AG04449 (cell line): Measurements from ENCODE around the gene OCIAD1.
"Not testable (repeated sequence)": the region's sequence is repeated elsewhere in the genome, so short reads cannot be mapped to it uniquely, and the experiment has no call there.

Experiments used
- CTCF ChIA-PET: fragments of 350-600 bp; formaldehyde crosslinking; extraction: SDS; loops from one replicate; lab custom pipeline; 2021; ENCODE audit warnings: antibody characterized with exemption; lab: Yijun Ruan, JAX
- POLR2A ChIA-PET: fragments of 400-600, 350-600 bp; formaldehyde crosslinking; extraction: SDS; loops from one replicate; lab custom pipeline; 2020; ENCODE audit warnings: antibody characterized with exemption, inconsistent platforms; lab: Yijun Ruan, JAX
- DNase-seq: peaks from one replicate; pipeline ENCODE4 v3.0.0-alpha.2; 2010; ENCODE audit warnings: low read depth, low spot score
- H3K4me3 ChIP-seq: 2 replicates; pipeline ENCODE4 v1.5.1; 2011; ENCODE audit warnings: low read depth, mild to moderate bottlenecking, control low read depth, low read length
- CTCF ChIP-seq: IDR thresholded peaks from one replicate; pipeline ENCODE4 v1.5.1; 2011; ENCODE audit warnings: mild to moderate bottlenecking, moderate library complexity, low read length, control low read depth, inconsistent platforms; ENCODE audit not compliant: insufficient read depth; ENCODE audit errors: missing control alignments

OCIAD1 gene

GRCh38 chr4:48815483-48815882 is 15.4 kb upstream of the OCIAD1 start:
- ChIA-PET POLR2A (no interaction called here), CTCF (no interaction called here)
- no peak overlapping the region for H3K4me3 ChIP-seq
- no peak for DNase-seq
- TF ChIP-seq CTCF: no peak

- POLR2A ChIA-PET, CTCF ChIA-PET, DNase-seq, H3K4me3 ChIP-seq: not testable (repeated sequence)
Observed at GRCh38 chr4:48816297-48816696, 14.6 kb upstream of the OCIAD1 start.

GRCh38 chr4:48816971-48817370 is 13.9 kb upstream of the OCIAD1 start:
- ChIA-PET POLR2A (no interaction called here), CTCF (no interaction called here)
- H3K4me3 ChIP-seq: no peak overlapping the region
- no peak for TF ChIP-seq CTCF
- DNase-seq: no peak

DNA sequence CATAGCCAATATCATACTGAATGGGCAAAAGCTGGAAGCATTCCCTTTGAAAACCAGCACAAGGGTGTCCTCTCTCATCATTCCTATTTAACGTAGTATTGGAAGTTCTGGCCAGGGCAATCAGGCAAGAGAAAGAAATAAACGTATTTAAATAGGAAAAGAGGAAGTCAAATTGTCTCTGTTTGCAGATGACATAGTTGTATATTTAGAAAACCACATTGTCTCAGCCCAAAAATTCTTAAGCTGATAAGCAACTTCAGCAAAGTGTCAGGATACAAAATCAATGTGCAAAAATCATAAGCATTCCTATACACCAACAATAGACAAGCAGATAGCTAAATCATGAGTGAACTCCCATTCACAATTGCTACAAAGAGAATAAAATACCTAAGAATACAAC is 9.5 kb upstream of the OCIAD1 start:
- CTCF ChIA-PET, H3K4me3 ChIP-seq: not testable (repeated sequence)
- POLR2A ChIA-PET: interaction anchor here (0.6 kb wide), 1 partner anchor 41 kb away, joined by 3 read pairs; no protein-coding TSS in a partner anchor

GRCh38 chr4:48827622-48828021 is 3.3 kb upstream of the OCIAD1 start:
- ChIA-PET POLR2A (no interaction called here), CTCF (no interaction called here)
- TF ChIP-seq CTCF: no peak
- no peak overlapping the region for H3K4me3 ChIP-seq
- no peak for DNase-seq

More for the DNA sequence above, 9.5 kb upstream of the OCIAD1 start:
- DNase-seq: not testable (repeated sequence)

DNA sequence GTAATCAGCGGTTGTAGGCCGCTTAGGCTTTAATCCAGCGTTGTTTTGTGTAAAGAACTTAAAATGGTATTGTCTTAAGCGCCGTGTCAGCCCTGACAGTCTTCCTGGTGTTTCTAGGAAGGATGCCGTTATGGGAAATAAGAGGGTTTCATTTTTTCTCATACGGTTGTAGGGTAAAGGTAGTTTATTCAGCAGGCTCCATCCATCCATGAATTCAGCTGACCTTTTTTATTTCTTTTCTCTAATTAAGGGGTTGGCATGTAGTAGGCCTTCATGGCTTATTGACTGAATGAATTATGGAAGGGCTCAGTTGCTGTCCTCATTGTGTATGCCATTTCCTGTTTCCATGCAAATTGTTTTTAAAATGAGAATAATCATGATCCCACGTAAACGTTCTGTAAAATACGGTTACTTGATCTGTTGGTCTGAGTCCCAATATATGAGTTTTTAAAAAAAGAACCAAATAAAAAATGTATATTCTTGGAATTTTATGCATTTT is 693 bp downstream of the OCIAD1 start:
- TF ChIP-seq CTCF: no peak
- no peak for DNase-seq
- CTCF ChIA-PET: interaction anchor here (0.9 to 1.2 kb wide), 2 partner anchors 132 to 252 kb away, joined by 3 to 6 read pairs; no protein-coding TSS in a partner anchor
- POLR2A ChIA-PET: no interaction called here
- H3K4me3 ChIP-seq: peak overlapping the region; percentile 99

GRCh38 chr4:48832571-48832970 is 1.7 kb downstream of the OCIAD1 start:
- no peak for DNase-seq
- ChIA-PET POLR2A (no interaction called here), CTCF (interaction anchor here (1.2 kb wide), 1 partner anchor 253 kb away, joined by 6 read pairs; no protein-coding TSS in a partner anchor)
- TF ChIP-seq CTCF: no peak
- H3K4me3 ChIP-seq: no peak overlapping the region; the same call in 1 of the 2 replicates
